Right lobe of liver (tissue), 6 donors: ENCODE data around the gene TSGA10. TPM values are rescaled to one million over a fixed set of nuclear protein-coding genes. Genes with fewer than 3 reads are reported as not detected.

ENCODE experiments used
- ATAC-seq, 4 donors: fragments of 200-7000 bp; cut with Tn5 transposase; one replicate each; pipeline ENCODE4 v1.9.1; 2020; ENCODE audit warnings: mild to moderate bottlenecking in 4 of 4, moderate library complexity in 4 of 4
- DNase-seq, 3 donors: peaks; one replicate each; pipeline ENCODE4 v3.0.0-alpha.2; 2020
- H3K27ac ChIP-seq, 3 donors: fragments of 200-600 bp; one replicate each; pipeline ENCODE4 v1.8.0; 2022
- H3K27me3 ChIP-seq, 2 donors: fragments of 200-600 bp; one replicate each; pipeline ENCODE4 v1.8.0; 2022
- H3K36me3 ChIP-seq, 4 donors: fragments of 200-600 bp; sonication (generic) in 1 of 4; one replicate each; pipeline versions ENCODE4 v1.5.1 to v1.8.0; 2017 to 2022; ENCODE audit warnings: control low read depth in 1 of 4
- H3K4me1 ChIP-seq, 4 donors: fragments of 200-600 bp; sonication (generic) in 1 of 4; one replicate each; pipeline versions ENCODE4 v1.5.1 to v1.8.0; 2017 to 2022; ENCODE audit warnings: control low read depth in 1 of 4
- H3K4me3 ChIP-seq, 3 donors: fragments of 200-600 bp; one replicate each; pipeline ENCODE4 v1.8.0; 2022
- H3K9me3 ChIP-seq, 4 donors: fragments of 200-600 bp; sonication (generic) in 1 of 4; one replicate each; pipeline versions ENCODE4 v1.5.1 to v1.8.0; 2017 to 2022; ENCODE audit warnings: control low read depth in 1 of 4
- CTCF ChIP-seq, 4 donors: fragments of 200-600 bp in 3 of 4; fragments of 450-650 bp in 1 of 4; IDR thresholded peaks; one replicate each; pipeline versions ENCODE4 v1.5.1 to v1.8.0; 2016 to 2022; ENCODE audit warnings: antibody characterized with exemption in 4 of 4, mild to moderate bottlenecking in 2 of 4
- POLR2A ChIP-seq: fragments of 450-650 bp; IDR thresholded peaks from one replicate; pipeline ENCODE4 v1.6.1; 2017; ENCODE audit warnings: antibody characterized with exemption, mild to moderate bottlenecking
- WGBS: methylation state at CpG from one replicate; pipeline ENCODE4 v1.1.6; 2018; ENCODE audit warnings: low coverage, low lambda C conversion rate; ENCODE audit not compliant: insufficient coverage; ENCODE audit errors: missing lambda C conversion rate; 5-methylcytosine and 5-hydroxymethylcytosine counted together
- intact Hi-C, 2 donors: fragments of 100-400 bp; cut with DNase I; formaldehyde crosslinking; loops; one replicate each; pipeline versions ENCODE4 v1.11.2 to v1.14.1; 2022
- total RNA-seq, 6 experiments: library from RNA; depleted of rRNA in 2 of 6; stranded (reverse); fragments of >200 nt in 2 of 6; fragmentation: NEBNext Ultra II Directional in 3 of 6; extraction: Animal tissue kit (Norgen Biotek cat#: 25700) in 3 of 6; gene quantifications; one replicate each; pipeline versions ENCODE4 v1.1.0 to v1.2.4, GENCODE V29; 2016 to 2023
- donor health status: DM: no; HTN: yes; CAD: no.
- donor health status: DM: no; HTN: no; CAD: no.
- donor health status: DM: no; HTN: no; CAD: no.
- donor health status: DM: no; HTN: yes; CAD: no.
- donor health status: DM: no; HTN: yes; CAD: no.

Gene TSGA10
- total RNA-seq, 6 experiments from 2014 or later, result 1.6 to 5.6 (median 2.7) TPM

DNA sequence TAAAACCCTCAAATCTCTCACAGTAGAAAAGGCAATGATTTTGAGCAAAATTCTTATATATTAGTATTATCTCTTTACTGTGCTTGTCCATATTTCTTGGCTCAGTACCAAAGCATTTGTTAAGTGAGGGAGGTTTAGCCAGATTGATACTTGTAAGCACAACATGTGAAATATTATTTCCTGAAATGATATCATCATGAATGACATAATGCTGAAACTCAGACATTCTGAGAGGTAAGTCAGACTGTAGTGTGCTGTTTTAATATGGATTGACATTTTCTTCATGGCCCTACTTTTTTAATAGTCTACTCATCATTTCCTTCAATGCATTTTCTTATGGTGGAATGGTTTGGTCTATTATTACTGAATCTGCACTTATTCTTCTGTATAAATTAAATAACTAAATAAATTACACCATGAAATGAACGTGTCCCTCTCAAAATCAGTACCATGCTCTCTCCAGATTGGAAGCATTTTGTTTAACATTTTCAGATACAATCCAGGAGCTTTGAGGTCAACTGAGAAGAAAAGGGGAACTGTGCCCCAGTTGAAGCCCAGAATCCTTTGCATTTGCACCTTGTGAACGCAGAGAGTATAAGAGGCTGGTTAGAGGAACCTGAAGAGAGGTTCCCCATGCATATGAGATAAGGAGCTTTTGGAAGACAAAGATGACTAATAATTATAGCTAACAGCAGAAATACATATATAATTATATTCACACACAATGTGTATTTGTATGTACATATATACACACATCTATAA, 168.7 kb downstream of the TSGA10 start:
- ATAC-seq (no peak), DNase-seq (no peak)
- WGBS, result 54% methylated on average over 2 of the region's 2 CpGs

DNA sequence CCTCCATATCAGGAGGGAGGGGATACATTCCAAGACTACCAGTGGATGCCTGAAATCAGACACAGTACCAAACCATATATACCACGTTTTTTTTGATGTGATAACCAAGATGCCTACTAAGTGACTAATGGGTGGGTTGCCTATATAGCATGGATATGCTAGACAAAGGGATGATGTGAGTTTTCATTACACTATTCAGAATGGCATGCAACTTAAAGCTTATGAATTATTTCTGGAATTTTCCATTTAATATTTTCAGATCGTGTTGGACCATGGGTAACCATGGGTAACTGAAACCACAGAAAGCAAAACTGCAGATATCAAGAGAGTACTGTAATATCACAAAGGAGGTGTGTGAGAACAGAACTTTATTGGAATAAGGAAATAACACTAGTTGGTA, 179.1 kb downstream of the TSGA10 start:
- DNase-seq (no peak), ATAC-seq (no peak)
- TF ChIP-seq CTCF (IDR thresholded peaks at IDR 0.05) (no peak), POLR2A (no peak)
- no peaks in the 10 kb centered on the region for H3K4me1 ChIP-seq
- no peaks in the 10 kb centered on the region for H3K27me3 ChIP-seq
- no peaks in the 10 kb centered on the region for H3K36me3 ChIP-seq
- intact Hi-C loops, result no loop called here
- WGBS, result 53% methylated on average over 2 of the region's 2 CpGs
- H3K27ac ChIP-seq, result no peak overlapping the region
- no peaks in the 10 kb centered on the region for H3K9me3 ChIP-seq
- H3K4me3 ChIP-seq, result no peak overlapping the region

More for the DNA sequence above, 168.7 kb downstream of the TSGA10 start:
- Histone ChIP-seq H3K9me3 (no peaks in the 10 kb centered on the region), H3K27ac (no peak overlapping the region), H3K4me3 (no peak overlapping the region), H3K4me1 (no peaks in the 10 kb centered on the region), H3K36me3 (no peaks in the 10 kb centered on the region), H3K27me3 (no peaks in the 10 kb centered on the region)
- intact Hi-C loops, result no loop called here
- TF ChIP-seq CTCF (IDR thresholded peaks at IDR 0.05), result no peak
- TF ChIP-seq POLR2A, result no peak

GRCh38 chr2:98972582-98973167, 182.1 kb downstream of the TSGA10 start:
- intact Hi-C loops, result no loop called here
- no peaks in the 10 kb centered on the region for H3K4me1 ChIP-seq
- H3K36me3 ChIP-seq, result no peaks in the 10 kb centered on the region
- DNase-seq (no peak), ATAC-seq (no peak)
- TF ChIP-seq POLR2A, result no peak
- no peak for TF ChIP-seq CTCF (IDR thresholded peaks at IDR 0.05)
- H3K9me3 ChIP-seq, result peaks cover 0 to 4% (median 0%) of the 10 kb centered on the region in 4 donors
- H3K4me3 ChIP-seq, result no peak overlapping the region
- no peak overlapping the region for H3K27ac ChIP-seq
- 67% methylated on average over 1 of the region's 1 CpG for WGBS
- H3K27me3 ChIP-seq, result no peaks in the 10 kb centered on the region

GRCh38 chr2:98959810-98960507, 194.8 kb downstream of the TSGA10 start:
- no peak overlapping the region for H3K4me3 ChIP-seq
- no peak for ATAC-seq
- H3K4me1 ChIP-seq, result no peaks in the 10 kb centered on the region
- no peak overlapping the region for H3K27ac ChIP-seq
- no peak for TF ChIP-seq CTCF (IDR thresholded peaks at IDR 0.05)
- TF ChIP-seq POLR2A, result no peak
- no peaks in the 10 kb centered on the region for H3K9me3 ChIP-seq
- no peaks in the 10 kb centered on the region for H3K27me3 ChIP-seq
- 62% methylated on average over 7 of the region's 7 CpGs for WGBS
- intact Hi-C loops, result no loop called here
- H3K36me3 ChIP-seq, result no peaks in the 10 kb centered on the region
- no peak for DNase-seq
